Myocyte (in vitro differentiated cells): ENCODE measurements around the gene SELP. TPM values are rescaled to one million over a fixed set of nuclear protein-coding genes. Genes with fewer than 3 reads are reported as not detected.

Experiments used
- DNase-seq: peaks from one replicate; pipeline ENCODE4 v3.0.0-alpha.2; 2012; ENCODE audit warnings: low read depth
- total RNA-seq: library from RNA; depleted of rRNA; stranded (reverse); fragments of >200 nt; gene quantifications from 2 replicates; pipeline ENCODE4 v1.2.3, GENCODE V29; 2014

The SELP gene
- total RNA-seq, 1 donor from 2014 or later = not detected

- no peak for DNase-seq
These were observed 6.6 kb downstream of the SELP start for GRCh38 chr1:169623132-169623926.

DNA sequence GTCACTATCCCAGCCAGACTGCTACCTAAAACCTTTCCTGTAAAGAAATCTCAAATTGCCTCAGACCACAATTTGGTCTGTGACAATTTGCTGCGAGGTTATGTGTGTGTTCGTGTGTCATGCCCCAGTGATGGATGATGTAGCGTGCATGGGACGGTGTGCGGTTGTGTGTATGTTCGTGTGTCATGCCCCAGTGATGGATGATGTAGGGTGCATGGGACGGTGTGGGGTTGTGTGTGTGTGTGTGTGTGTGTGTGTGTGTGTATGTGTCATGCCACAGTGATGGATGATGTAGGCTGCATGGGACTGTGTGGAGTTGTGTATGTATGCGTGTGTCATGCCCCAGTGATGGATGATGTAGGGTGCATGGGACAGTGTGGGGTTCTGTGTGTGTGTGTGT, 9.4 kb downstream of the SELP start:
- no peak for DNase-seq

GRCh38 chr1:169618367-169618766, 11.6 kb downstream of the SELP start:
- DNase-seq = no peak

DNA sequence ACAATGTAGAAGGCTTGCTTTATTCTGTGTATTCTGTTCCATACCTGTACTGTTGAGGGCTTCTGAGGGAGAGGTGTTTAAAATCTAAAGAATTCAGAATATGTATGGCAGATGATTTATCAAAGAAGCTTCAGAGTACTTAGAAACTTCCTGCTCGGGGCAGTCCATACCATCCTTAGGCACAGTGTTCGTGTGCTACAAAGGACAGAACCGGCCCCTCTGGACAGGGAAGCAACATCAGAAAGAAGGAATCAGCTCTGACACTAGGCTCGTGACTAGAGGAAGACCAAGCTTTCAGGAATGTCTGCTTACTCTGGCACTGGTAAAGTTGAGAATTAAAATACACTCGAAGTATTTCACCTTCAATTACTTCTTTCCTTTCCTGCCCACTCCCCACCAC, 14.1 kb downstream of the SELP start:
- no peak for DNase-seq

DNA sequence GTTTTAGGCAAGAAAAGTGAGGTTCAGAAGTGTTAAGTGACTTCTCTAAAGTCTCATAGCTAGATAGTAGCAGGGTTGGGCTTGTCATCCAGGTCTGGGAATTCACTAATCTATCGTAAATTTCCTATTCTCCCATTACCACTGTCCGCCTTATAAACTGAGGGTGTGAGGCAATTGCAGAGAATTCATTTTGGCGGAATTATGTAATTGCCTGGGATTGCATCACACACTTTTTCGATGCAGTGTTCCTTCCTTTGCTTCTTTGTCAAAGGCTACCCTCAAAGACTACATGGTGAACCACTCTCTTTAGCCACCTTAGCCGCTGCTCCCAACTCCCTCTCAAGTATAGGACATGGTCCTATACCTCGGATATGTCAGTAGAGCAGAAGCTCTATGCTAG, 19.1 kb downstream of the SELP start:
- DNase-seq = no peak

DNA sequence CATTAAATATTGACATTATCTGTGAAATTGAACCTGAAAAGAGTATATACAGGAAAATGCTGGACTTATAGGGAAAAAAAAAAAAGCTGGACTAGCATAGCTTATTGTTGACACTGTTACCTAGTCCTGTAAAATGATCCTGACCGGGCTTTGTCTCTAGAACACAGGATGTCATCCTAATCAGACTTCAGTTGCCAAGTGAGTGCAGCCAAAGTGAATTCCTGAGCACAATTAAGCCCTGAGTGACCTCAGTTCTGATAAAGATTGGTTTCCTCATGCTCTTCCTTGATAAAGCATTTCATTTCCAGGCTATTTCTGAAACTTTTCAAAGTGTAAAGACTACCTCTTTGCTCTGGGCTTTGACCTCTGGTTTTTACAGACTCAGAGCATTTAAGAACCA, 19.8 kb downstream of the SELP start:
- DNase-seq = no peak

GRCh38 chr1:169608226-169608625, 21.7 kb downstream of the SELP start:
- no peak for DNase-seq

GRCh38 chr1:169604781-169605560, 25.0 kb downstream of the SELP start:
- no peak for DNase-seq

DNA sequence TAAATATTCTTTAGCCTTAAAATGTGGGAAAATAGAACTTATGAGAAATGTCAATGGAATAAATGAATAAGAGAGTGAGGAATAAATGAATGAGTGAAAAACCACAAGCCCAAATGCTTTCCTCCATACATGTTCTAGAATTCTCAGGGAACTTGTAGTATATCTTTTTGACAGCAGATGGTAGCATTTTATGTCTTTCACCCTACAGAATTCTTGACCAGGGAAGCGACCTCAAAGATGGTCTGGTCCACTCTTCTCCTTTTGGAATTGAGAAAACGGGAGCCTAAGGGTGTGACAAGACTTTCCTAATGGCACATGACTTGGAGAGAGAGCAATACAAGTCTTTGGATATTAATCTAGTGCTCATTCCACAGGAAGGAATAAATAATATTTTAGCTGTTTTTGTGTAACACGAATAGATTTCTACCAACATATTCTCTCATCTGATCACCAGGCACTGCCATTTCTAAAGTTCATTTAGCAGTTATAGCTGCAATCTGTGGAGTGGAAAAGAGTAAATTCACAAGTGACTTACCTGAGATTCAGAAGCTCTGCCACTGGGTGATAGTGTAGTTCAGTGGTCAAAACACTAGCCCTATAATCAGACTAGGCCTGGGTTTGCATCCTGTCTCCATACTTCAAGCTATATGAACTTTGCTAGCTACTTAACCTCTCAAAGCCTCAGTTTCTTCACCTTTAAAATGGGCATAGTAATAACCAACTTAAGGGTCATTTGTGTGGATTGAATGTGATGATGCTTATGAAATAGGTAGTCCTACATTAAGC, 28.6 kb downstream of the SELP start:
- peak; percentile 32 for DNase-seq

DNA sequence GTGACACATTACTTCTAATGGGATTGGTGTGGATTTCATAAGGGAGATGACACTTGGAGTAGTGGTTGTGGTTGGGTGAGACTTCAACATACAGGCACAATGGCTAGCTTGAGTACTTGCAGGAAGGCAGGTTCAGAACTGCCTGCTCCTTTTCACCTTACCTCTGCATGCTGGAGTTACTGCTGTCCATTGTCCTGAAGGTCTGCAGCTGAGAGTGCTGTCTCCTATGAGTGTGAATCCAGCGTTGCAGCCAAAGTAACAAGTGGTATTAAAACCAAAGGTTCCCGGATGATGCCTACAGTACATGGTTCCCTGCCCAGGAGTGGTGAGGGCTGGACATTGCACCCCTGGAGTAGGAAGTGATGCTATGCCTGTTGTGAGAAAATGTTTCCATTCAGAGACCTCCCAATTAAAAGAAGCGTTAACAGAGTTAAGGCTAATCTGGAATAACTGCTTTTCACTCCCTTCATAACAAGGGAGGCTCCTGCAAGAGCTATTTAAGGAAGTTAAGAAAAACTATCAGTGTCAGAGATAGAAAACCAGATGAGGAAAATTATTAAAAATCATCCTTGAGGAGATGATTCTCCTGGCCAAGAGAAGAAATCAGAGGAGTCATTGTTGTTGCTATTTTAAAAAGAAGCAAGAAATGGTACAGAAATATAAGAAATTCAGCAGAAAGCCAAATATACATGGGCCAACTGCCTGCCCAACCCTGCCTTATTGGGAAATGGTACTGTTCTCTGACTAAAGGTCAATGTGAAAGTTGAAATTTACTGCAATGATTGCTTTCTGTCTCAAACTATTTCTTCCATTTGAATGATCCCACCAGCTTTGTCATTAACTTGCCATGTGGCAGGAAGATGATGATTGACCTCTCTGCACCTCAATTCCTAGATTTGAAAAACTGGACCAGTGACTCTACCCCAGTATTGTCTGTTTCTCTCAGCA, 33.9 kb downstream of the SELP start:
- DNase-seq = peak; percentile 55

DNA sequence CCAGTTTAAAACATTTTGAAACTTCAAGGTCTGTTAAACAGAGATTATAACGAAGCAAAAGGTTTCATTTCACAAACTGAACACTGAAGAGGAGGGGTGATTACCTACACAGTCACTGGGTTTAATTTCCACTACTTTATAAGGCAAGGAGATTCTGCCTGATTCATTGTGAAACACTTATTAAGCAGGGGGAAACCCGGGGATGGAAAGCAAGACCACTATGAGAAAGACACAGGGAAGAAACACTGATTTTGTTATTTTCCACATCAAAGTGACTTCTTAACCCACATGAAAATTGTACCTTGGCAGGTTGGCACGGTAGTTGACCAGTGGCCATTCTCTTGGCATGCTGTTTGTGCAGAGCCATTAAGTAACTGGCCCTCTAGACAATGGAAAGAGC, 35.5 kb downstream of the SELP start:
- DNase-seq = no peak

DNA sequence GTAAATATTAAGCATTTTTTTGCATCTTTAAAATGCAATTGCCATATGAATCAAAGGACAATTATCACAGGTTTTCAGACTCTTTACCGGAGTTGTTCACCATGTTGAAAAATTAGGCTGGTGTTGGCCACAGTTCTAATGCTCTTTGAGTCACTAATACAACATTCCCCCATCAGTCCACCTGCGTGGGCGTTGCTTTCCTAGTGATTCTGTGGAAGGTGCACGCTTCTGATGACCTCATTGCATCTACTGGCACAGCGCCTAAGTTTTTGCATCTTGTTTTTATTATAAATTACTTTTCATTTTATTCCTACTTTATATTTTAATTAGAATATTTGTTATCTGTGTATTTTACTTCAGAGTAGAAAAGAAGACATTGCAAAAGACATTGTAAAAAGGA, 39.0 kb downstream of the SELP start:
- no peak for DNase-seq

- DNase-seq = no peak
These were observed 41.0 kb downstream of the SELP start for GRCh38 chr1:169588785-169589485.

DNA sequence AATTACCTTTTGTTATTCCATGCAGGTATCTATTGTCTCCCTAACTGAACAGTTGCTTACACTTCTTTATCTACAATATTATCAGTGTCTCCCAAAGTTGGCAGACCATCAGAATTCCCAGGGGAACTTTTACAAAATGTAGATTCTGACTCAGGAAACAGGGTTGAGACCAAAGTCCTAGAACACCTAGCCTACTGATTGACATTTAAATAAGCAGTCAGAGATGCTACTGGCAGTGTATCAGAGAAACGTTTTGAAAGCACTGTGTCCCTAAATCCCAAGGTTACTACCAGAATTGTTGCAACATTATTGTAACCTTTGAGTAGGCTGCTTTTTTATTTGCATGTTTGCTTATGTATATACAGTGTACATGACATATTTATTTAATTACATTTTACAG, 41.8 kb downstream of the SELP start:
- no peak for DNase-seq

DNA sequence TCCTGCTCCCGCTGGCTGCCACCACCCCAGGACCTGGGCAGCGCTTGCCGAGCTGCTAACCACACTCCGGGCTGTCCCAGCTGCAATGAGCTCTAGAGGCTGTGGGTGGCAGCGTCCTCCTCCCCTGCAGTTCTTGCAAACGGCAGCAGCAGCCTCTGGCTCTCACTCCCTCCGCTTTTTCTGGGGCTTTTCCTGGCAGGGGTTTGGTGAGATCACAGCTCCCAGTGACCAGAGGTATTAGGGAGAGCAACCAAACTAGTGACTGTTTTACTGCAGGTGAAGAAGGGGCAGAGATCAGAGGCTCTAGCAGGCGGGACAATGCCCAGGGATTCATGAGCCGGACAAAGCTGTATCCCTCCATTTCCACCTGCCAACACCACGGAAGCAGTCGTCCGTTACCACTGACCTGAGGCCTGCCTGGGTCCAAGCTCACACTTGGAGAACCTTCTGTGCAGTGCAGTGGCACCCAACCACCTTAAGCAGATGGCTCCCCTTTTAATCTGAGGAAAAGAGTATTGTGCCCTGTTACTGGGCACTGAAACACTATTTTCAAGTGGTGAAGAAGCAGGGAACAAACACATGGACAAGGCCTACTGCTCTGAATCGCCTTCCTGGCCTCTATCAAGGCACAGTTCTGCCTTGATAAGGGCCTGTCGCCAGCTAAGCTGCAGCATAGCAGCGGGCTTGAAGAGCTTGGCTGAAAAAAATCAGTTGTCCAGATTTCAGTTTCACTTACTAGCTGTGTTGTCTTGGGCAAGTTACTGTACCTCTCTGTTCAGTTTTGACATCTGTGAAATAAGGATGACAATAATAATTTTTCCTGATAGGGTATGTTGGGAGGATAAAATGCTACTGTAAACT, 43.3 kb downstream of the SELP start, which contains the start of gene F5:
F5 (minus strand) TSS at position 87 of the 861 bp plus-strand sequence. CDS start 95 bp downstream, outside the sequence.
- peak; percentile 68 for DNase-seq

- no peak for DNase-seq
These were observed 43.9 kb downstream of the SELP start for GRCh38 chr1:169586067-169586394.

DNA sequence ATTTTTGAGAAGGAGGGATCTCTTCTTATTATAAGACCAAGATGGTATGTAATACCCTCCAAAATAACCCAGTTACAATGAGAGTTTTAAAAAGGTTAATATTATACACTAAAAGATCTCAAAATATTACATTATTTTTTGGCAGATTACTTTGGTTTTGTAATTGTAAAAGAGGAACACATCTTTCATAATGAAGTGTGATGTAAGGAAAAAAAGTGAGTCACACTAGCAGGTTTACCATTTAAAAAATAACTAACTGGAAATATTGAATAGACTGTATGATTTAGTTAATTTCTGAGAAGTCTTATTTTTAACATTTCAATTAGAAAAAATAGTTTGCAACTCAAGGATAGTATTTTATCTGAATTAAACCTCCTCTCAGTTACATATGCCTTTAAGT, 44.7 kb downstream of the SELP start:
- no peak for DNase-seq

- peak; percentile 2 for DNase-seq
These were observed 45.3 kb downstream of the SELP start for GRCh38 chr1:169584483-169585144.
